Inflammatory macrophage treated with lipopolysaccharide for 1 hour (primary cell): ENCODE measurements around the gene LMAN2L.

Experiments used
- DNase-seq, 2 donors: peaks; one replicate each; pipeline ENCODE4 v3.0.0-alpha.2; 2020 to 2022

LMAN2L gene

GRCh38 chr2:96760036-96760985 lies 20.4 kb upstream of the LMAN2L start, which contains the start of gene CNNM4:
Gene CNNM4 (plus strand): TSS chr2:96760902. CDS start chr2:96761000, 98 bp downstream.
- peak; percentile 88 to 92 for DNase-seq

GRCh38 chr2:96759548-96759947 lies 19.7 kb upstream of the LMAN2L start:
- no peak for DNase-seq

GRCh38 chr2:96758987-96759386 lies 19.1 kb upstream of the LMAN2L start:
- DNase-seq: no peak

GRCh38 chr2:96757477-96757860 lies 17.6 kb upstream of the LMAN2L start:
- DNase-seq: no peak

GRCh38 chr2:96756788-96757476 lies 17.1 kb upstream of the LMAN2L start:
- DNase-seq: no peak

GRCh38 chr2:96754317-96754716 lies 14.5 kb upstream of the LMAN2L start:
- no peak for DNase-seq

- DNase-seq: no peak
Observed at GRCh38 chr2:96753661-96754282, 13.9 kb upstream of the LMAN2L start.

- DNase-seq: no peak
Observed at GRCh38 chr2:96751800-96752199, 11.9 kb upstream of the LMAN2L start.

- no peak for DNase-seq
Observed at GRCh38 chr2:96747061-96747617, 7.3 kb upstream of the LMAN2L start.

GRCh38 chr2:96739076-96739632 lies 710 bp downstream of the LMAN2L start:
- no peak for DNase-seq

GRCh38 chr2:96737831-96738230 lies 2.0 kb downstream of the LMAN2L start:
- DNase-seq: peak in 1 of 2 donors; percentile 41

GRCh38 chr2:96737251-96737650 lies 2.6 kb downstream of the LMAN2L start:
- DNase-seq: no peak

GRCh38 chr2:96734880-96735583 lies 4.8 kb downstream of the LMAN2L start:
- no peak for DNase-seq

- no peak for DNase-seq
Observed at GRCh38 chr2:96733931-96734330, 5.9 kb downstream of the LMAN2L start.

- no peak for DNase-seq
Observed at GRCh38 chr2:96730212-96730611, 9.7 kb downstream of the LMAN2L start.

GRCh38 chr2:96729748-96730147 lies 10.1 kb downstream of the LMAN2L start:
- DNase-seq: no peak

GRCh38 chr2:96727431-96727830 lies 12.4 kb downstream of the LMAN2L start:
- DNase-seq: peak; percentile 77 to 84

GRCh38 chr2:96726131-96726530 lies 13.7 kb downstream of the LMAN2L start:
- DNase-seq: peak; percentile 17 to 66

- no peak for DNase-seq
Observed at GRCh38 chr2:96716388-96716787, 23.5 kb downstream of the LMAN2L start.

- DNase-seq: peak; percentile 15 to 21
Observed at GRCh38 chr2:96715658-96716057, 24.2 kb downstream of the LMAN2L start.

- DNase-seq: no peak
Observed at GRCh38 chr2:96710985-96711384, 28.9 kb downstream of the LMAN2L start.
